ENCODE data around the gene GTPBP1.

Gene GTPBP1

GRCh38 chr22:38712486-38713207 lies 6.9 kb downstream of the GTPBP1 start:
- TF ChIP-seq CTCF (IDR thresholded peaks at IDR 0.05; ENCODE audit: low read depth, low read length) = no peak
- no peak for DNase-seq (ENCODE audit: extremely low read depth, low read depth)

- TF ChIP-seq CTCF (IDR thresholded peaks at IDR 0.05; ENCODE audit: low read depth, low read length) = no peak
- DNase-seq (ENCODE audit: extremely low read depth, low read depth) = no peak
These were observed 8.2 kb downstream of the GTPBP1 start for GRCh38 chr22:38713921-38714320.

- no peak for DNase-seq (ENCODE audit: extremely low read depth, low read depth)
- no peak for TF ChIP-seq CTCF (IDR thresholded peaks at IDR 0.05; ENCODE audit: low read depth, low read length)
These were observed 9.5 kb downstream of the GTPBP1 start for GRCh38 chr22:38715176-38715764.

- DNase-seq (ENCODE audit: extremely low read depth, low read depth) = no peak
These were observed 10.1 kb downstream of the GTPBP1 start for GRCh38 chr22:38715852-38716251.

GRCh38 chr22:38716271-38716670 lies 10.5 kb downstream of the GTPBP1 start:
- no peak for TF ChIP-seq CTCF (IDR thresholded peaks at IDR 0.05; ENCODE audit: low read depth, low read length)
- no peak for DNase-seq (ENCODE audit: extremely low read depth, low read depth)

More at GRCh38 chr22:38715852-38716251, 10.1 kb downstream of the GTPBP1 start:
- TF ChIP-seq CTCF (IDR thresholded peaks at IDR 0.05; ENCODE audit: low read depth, low read length) = no peak

- DNase-seq (ENCODE audit: extremely low read depth, low read depth) = no peak
- TF ChIP-seq CTCF (IDR thresholded peaks at IDR 0.05; ENCODE audit: low read depth, low read length) = no peak
These were observed 11.1 kb downstream of the GTPBP1 start for GRCh38 chr22:38716826-38717225.

- DNase-seq (ENCODE audit: extremely low read depth, low read depth) = no peak
These were observed 11.5 kb downstream of the GTPBP1 start for GRCh38 chr22:38717244-38717643.

More at GRCh38 chr22:38717244-38717643, 11.5 kb downstream of the GTPBP1 start:
- TF ChIP-seq CTCF (IDR thresholded peaks at IDR 0.05; ENCODE audit: low read depth, low read length) = no peak
